OCI-M1 (cell line): Measurements from ENCODE around the gene APBA1.
"Not testable (repeated sequence)": the region's sequence is repeated elsewhere in the genome, so short reads cannot be mapped to it uniquely, and the experiment has no call there.

ENCODE experiments used
- DNase-seq: peaks from one replicate; lab custom pipeline; 2025; lab: John Stamatoyannopoulos, UW

The APBA1 gene

DNA sequence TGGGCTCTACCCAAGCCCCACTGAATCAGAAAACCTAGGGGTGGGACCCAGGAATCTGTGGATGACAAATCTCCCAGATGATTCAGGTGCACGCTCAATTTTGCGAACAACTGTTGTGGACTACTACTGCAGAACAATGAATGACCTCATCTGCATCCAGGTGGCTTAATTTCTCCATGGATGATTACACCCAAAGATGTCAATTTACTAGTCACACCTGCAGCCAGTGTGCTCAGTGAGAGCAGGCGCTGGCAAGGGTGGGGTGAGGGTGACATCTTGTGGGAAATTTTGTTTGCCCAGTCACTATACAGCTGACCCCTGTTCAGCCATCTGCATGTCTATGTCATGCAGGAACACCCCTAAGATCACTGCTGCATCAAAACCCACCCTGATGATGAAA lies 229.0 kb downstream of the APBA1 start:
- no peak for DNase-seq

GRCh38 chr9:69442486-69442885 lies 229.7 kb downstream of the APBA1 start:
- DNase-seq: no peak

- not testable (repeated sequence) for DNase-seq
Measured at GRCh38 chr9:69440254-69440955, 231.8 kb downstream of the APBA1 start.

GRCh38 chr9:69439654-69440053 lies 232.5 kb downstream of the APBA1 start:
- not testable (repeated sequence) for DNase-seq

GRCh38 chr9:69433968-69434367 lies 238.2 kb downstream of the APBA1 start:
- no peak for DNase-seq

DNA sequence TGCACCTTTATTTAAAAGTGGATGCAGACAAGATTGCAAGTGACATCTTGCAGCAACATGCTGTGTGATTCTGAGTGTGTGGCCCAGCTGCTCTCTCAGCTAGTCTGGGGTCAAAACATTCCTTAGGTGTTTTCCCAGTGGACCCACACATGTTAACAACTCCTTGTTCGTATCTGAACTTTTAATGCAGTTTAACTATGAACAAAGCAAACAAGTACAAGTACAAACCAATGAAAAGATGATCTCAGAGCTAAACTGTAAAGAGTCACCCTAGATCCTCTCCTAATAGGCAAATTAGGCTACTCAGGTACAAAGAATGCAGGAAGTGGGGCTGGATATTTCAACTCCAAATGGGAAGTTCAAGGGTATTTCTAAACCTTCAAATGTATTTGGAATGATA lies 238.8 kb downstream of the APBA1 start:
- no peak for DNase-seq

DNA sequence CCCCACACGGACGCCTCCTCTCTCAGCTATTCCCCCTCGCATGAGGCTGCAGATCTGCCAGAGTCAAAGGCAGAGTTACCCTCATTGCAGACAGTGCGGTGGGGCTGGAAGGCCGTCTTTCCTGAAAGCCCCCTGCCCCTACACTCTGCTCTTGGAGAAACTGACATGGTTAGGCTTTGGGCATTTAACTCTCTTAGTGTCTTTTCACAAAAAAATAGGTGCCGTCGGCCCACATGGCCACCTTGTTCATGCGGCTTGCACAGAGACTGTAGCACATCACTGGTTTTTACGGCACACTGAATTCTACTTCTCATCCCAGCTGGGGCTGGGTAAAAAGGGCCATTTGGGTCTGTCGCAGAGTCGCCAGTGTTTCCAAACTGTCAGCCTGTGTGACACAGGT lies 239.5 kb downstream of the APBA1 start:
- DNase-seq: no peak

DNA sequence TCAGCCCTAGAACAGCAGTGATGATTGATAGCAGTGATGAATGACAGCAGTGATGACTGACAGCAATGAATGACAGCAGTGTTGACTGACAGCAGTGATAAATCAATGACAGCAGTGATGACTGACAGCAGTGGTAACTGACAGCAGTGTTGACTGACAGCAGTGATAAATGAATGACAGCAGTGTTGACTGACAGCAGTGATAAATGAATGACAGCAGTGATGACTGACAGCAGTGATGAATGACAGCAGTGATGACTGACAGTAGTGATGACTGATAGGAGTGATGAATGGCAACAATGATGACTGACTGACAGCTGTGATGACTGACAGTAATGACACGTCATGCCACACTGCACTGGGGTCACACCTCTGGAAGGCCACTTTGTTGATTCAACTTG lies 240.4 kb downstream of the APBA1 start:
- DNase-seq: no peak

DNA sequence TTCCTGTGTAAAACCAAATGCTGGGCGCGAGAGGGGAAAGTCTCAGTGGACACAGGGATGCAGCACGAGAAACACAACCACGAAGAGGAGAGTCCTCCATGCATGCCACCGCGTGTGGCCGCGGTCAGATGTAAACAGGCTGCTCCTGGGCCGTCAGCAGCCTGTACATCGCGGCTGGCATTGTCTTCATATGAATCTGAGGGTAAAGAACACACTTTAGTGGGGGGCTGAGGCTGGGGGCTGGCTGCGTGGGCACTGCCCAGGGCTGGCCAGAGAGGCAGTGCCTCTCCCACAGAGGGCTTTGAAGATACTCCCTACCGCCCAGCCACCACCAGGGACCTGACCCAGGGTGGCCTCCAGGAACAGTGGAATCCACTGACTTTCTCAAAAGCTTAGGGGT lies 241.0 kb downstream of the APBA1 start:
- DNase-seq: no peak

- DNase-seq: no peak
Measured at GRCh38 chr9:69430206-69430605, 242.0 kb downstream of the APBA1 start.

- DNase-seq: no peak
Measured at GRCh38 chr9:69429281-69429680, 242.9 kb downstream of the APBA1 start.

DNA sequence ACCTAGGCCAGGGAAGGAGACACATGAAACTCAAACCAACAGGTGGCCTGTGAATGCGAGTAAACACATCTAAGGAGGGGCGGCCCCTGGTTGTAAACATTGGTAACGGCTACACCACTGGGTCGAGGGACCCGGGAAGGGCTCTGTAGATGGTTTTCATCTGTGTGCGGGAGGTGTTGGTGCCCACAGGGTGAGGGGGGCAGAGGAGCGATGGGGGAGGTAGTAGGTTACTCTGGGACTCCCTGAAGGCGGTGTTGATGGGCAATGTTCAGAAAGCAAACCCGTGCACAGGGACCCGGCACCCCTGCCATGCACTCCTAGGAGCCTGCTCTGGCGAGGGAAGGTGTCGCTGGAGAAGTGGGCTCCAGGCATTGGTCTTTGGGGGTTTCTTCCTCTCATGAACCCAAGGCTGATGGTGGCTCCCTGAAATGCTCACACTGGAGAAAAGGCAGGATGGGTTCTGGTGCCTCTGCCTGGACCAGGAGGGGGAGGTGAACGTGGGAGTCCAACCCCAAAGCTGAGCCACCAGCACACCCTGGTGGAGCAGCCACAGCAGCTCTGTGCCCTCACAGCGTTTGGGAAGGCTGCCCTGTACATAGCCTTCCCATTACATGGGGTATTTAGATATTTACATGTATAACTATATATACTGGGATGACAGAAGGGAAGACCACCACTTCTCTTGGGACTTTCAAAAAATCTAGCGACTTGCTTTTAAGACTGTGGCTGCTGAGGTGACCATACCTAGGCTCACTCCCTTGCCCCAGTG lies 244.0 kb downstream of the APBA1 start:
- no peak for DNase-seq

DNA sequence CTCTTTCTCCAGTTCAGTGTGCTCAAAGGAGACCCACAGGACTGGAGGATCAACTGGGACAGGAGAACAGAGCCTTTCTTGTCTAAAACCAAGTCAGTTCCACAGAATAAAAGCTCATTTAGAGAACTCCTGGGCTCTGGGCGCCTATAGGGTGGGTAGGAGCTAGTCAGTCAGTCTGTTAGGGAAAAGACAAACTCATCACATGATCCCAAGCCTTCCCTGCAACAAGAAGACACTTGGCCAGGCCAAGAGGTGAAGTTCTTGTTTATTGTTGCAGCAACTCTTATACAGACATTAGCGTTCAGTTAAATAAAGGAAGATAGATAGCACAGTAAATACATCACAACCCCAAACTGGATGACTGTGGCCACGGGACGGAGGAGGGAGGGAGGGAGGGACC lies 244.9 kb downstream of the APBA1 start:
- no peak for DNase-seq

GRCh38 chr9:69425136-69425801 lies 246.9 kb downstream of the APBA1 start:
- DNase-seq: no peak

- DNase-seq: peak; percentile 64
Measured at GRCh38 chr9:69421908-69422801, 250.0 kb downstream of the APBA1 start.

- no peak for DNase-seq
Measured at GRCh38 chr9:69420611-69421270, 251.4 kb downstream of the APBA1 start.

GRCh38 chr9:69412741-69413150 lies 259.4 kb downstream of the APBA1 start:
- no peak for DNase-seq

DNA sequence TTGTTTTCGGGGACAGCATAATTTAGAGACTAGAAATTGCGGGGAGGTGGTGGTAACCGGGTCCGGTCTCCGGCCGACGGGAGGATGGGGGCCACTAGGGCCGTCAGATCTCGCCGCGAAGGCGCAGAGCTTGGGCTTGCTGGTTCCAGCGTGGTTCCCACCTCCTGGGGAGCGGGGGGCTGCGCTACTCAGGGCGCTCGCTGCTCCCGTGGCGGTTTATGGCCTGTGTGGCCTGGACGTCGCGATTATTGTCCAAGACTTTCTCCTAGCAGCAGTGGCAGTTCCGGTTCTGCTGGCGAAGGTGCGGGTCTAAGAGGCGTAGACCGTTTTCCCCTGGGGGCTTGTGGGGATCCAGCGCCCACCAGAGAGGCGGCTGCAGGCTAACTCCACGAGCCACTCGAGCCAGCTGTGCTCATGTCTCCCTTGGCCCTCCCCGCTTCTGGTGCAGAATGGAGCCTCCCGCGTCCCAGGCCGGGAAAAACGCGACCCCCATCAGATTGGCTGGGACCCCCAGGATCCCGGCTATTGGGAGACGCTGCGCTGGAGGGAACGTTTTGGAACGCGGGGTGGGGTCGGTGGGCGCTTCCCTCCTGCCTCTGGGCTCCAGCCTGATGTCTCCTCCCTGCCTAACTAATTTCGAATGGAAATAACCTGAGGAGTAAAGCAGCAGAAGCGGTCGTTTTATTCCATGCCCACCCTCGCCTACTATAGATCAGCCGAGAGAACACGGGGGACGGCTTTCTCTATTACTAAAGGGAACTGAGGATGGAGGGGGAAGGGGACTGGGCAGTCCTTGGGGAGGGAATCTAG lies 260.0 kb downstream of the APBA1 start:
- no peak for DNase-seq

DNA sequence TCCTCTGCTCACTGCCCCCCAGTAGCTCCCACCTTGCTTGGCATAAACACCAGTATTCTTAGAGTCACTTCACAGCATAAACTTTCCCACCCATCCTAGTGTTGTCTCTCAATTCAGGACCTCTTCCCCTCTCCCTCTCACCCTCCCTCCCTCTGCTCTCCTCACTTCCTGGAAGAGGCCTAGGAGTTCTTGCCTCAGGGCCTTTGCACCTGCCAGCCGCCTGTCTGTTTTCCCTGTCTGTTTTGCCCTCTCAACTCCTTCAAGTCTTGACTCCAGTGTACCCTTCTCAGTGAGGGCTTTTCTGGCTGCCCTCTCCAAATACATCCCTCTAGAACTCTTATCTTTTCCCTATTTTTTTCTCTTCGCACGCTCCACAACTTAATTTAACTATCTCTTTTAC lies 260.9 kb downstream of the APBA1 start:
- DNase-seq: no peak

- not testable (repeated sequence) for DNase-seq
Measured at GRCh38 chr9:69409936-69410335, 262.2 kb downstream of the APBA1 start.

GRCh38 chr9:69400470-69400869 lies 271.7 kb downstream of the APBA1 start:
- no peak for DNase-seq
